ENCODE measurements around the gene MYLK2.
"Not testable (repeated sequence)": the region's sequence is repeated elsewhere in the genome, so short reads cannot be mapped to it uniquely, and the experiment has no call there.

The MYLK2 gene

DNA sequence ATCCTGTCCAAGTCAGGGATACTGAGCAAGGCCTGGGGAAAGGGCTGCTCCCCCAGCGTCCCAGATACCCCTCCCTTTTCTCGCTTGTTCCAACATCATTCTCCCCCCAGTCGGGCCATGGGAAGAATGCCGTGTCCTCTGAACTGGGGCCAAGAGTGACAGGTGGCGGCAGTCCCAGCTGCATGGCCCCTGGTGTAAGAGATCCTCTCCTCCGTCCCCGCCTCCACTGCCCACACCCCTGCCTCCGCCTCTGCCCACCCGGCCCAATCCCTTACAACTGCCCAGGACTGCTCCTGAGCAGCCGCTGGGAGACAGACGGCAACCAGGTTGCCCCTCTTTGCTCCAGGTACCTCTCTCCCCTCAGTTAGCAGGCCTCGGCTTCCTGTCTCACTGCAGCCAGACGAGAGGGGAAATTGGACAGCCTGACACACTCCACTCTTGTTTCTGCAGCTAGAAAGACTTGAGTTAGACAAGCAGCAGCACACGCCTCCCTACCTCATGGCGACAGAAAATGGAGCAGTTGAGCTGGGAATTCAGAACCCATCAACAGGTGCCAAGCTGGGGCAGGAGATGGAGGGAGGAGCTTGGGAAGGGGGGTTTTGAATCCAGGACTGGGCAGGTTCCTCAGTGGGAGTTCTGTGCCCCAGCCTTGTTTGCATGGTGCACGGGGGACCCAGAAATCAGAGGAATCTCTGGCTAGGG is at the start of gene MYLK2:
Gene MYLK2 (plus strand): TSS at position 274 of the 702 bp plus-strand sequence. CDS start 225 bp downstream, at position 499.
- DNase-seq, result peak; percentile 53

DNA sequence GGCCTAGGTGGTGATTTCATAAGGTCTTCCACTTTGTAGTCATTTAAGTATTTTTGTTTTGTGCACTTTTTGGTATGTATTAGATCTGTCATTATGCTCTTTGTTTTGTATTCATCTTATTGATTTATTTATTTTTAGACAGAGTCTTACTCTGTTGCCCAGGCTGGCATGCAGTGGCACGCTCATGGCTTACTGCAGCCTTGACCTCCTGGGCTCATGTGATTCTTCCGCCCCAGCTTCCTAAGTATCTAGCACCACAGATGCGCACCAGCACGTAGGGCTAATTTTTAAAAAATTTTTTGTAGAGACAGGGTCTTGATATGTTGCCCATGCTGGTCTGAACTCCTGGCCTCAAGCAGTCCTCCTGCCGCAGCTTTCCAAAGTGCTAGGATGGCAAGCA is 49.5 kb upstream of the MYLK2 start:
- DNase-seq, result no peak

DNA sequence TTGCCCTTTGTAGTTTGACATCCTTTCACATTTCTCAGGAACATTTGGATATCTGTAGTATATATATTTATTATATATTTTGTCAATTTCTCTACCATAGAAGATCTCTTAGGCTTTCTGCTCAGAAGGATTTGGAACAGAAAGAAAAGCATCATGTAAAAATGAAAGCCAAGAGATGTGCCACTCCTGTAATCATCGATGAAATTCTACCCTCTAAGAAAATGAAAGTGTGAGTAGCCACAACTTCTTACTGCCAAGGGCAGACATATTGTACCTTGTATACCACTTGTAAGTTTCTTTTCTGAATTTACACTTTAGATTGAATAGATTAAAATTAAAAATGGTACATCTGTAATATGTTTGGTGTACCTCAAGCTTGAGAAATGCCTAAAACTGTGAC is 48.9 kb upstream of the MYLK2 start:
- no peak for DNase-seq

DNA sequence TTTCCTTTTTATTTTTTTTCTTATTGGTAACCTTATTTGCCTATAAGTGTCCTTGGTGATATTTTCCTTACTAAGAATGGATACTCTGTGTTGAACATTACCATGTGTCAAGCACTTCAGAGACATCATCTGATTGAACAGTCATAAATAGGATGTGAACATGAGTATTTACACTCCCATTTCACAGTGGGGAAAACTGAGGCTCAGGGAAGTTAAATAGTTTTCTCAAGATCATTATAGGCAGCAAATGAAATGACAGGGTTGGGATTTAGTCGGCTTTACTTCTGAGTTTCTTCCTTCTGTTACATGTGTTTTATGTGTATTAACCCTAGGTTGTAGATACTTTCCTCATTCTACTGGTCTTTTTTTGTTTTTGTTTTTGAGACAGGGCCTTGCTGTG is 44.7 kb upstream of the MYLK2 start:
- DNase-seq, result no peak

DNA sequence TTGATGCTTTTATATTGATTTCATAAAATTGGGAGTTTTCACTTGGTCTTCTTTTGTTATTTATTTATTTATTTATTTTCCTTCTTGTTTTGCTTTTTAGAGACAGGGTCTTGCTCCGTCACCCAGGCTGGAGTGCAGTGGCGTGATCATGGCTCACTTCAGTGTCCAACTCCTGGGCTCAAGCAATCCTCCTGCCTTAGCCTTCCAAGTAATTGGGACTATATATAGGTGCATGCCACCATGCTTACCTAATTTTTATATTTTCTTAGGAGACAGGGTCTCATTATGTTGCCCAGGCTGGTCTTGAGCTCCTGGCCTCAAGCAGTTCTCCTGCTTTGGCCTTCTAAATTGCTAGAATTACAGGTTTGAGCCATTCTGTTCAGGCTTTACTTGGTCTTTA is 38.3 kb upstream of the MYLK2 start:
- DNase-seq, result no peak

DNA sequence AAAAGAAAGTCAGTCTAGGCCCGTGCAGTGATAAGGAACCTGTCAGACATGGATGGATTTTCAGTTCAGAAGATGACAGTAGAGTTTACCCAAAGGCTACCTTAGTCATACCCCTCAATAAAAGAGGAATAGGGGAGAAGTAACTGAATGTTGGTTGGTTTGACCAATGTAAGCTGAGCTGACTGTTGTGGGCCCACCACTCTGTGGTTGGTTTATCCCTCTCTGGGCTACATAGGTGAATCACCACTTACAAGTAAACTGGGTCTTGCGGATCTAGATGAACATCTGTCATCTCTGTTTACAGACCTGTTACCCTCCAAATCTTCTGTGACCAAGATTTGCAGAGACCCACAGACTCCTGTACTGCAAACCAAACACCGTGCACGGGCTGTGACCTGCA is 37.2 kb upstream of the MYLK2 start:
- DNase-seq, result no peak

DNA sequence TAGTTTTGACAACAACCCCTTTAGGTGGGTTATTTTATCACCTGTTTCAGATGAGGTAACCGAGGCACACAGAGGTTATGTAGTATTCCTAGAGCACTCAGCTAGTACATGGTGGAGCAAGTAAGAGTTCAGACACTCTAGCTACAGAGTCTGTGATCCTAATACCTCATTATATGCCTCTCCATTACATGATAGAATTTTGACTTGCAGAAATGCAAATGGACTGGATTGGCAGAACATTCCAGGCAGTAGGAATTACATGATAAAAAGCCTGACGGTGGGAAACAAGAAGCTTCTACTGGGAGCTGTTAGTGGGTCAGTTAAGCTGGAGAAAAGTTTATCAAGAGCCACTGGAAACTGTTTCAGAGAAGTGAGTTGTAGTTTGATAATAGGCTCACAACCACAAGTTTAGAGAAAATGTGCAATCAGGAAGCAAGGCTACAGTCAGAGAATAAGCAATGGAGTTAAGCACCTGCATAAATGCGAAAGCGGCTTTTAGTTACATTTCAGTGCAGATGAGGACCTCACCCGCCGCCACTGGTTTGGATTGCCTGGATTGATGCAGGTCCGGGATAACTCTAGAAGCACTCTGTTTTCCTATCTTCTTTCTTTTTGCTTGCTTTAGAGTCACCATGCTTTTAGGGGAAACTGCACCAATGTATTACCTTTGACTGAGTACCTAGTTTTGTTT is 34.7 kb upstream of the MYLK2 start:
- DNase-seq, result no peak

DNA sequence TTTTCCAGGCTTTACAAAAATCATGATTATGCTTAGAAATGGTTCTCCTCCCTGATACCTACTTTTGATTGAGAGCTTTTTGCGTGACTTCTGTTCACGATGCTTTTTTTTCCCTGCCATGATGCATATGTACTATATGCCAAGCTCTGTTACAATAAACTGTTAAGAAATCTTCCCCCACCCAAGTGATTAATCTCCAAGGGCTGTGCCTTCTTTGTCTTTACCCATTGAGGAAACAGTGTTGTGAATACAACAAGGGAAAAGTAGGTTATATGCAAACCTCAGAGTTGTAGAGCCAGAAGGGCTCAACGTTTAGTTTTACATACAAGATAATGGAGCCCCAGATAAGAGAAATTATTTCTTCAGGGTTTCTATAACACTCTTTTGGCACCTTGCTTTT is 34.1 kb upstream of the MYLK2 start:
- DNase-seq, result no peak

DNA sequence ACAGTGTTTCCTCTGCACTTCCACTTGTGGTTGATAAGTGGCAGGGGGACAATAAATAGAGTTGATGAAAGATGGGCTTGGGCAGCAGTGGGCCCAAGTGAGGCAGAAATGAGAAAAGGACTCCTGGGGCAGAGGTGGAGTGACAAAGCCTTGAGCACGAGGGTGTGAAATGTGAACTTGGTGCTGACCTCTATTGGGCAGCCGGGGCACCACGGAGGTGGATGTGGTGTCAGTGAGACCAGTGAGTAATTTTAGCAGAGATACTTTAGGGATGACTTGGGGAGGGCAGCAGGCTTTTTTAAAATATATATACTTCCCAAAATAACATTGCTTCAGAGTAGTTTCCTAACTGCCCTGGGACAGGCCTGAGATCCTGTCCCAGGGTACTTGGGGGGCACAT is 30.6 kb upstream of the MYLK2 start:
- DNase-seq, result no peak

DNA sequence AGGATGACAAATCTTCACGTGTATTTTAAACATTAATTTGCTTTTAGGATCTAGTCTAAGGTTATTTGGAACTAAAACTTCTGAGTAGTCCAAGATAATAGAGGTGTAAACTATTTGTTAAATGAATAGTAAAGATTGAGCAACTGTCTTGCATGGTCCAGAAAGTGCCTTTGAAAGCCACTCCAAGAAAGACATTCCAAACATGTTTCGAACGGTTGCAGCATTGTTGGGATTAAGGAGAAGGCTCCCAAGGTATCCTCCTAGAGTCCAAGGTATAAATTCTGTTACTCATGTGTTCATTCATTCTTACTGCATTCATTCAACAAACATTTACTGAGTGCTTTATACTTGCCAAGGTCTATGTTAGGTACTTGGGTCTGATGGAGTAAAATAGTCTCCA is 28.8 kb upstream of the MYLK2 start:
- no peak for DNase-seq

DNA sequence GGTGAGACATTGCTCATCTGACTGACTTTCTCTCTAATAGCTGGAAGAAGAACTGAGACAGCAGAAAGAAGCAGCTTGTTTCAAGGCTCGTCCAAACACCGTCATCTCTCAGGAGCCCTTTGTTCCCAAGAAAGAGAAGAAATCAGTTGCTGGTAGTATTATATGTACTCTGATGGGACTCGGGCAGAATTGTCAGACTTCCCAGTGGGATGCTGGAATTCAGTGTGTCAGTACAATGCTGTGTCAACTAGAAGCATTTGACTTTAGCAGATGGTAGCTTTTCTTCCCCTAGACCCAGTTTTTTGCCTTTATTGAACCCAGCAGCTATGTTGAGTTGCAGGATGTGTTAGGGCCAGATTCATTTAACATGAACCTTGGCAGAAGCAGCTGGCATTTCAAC is 21.8 kb upstream of the MYLK2 start:
- DNase-seq, result no peak

DNA sequence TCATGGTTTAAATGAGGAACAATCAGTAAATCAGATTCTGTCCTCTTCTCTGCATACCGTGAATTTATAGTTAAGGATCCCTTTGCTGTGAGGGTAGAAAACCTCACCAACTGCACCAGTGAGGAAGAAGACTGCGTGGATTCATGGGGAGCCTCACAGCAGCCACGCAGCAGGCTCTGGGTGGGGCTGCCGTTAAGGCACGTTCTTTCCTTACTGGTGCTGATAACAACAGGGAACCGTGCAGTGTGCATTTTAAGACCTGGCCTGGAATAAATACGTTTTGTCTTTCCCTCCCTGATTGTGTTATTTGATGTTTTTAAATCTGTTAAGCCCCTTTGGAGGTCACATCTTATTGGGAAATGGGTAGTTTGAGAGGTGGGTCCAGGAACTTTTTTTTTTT is 17.6 kb upstream of the MYLK2 start:
- no peak for DNase-seq

DNA sequence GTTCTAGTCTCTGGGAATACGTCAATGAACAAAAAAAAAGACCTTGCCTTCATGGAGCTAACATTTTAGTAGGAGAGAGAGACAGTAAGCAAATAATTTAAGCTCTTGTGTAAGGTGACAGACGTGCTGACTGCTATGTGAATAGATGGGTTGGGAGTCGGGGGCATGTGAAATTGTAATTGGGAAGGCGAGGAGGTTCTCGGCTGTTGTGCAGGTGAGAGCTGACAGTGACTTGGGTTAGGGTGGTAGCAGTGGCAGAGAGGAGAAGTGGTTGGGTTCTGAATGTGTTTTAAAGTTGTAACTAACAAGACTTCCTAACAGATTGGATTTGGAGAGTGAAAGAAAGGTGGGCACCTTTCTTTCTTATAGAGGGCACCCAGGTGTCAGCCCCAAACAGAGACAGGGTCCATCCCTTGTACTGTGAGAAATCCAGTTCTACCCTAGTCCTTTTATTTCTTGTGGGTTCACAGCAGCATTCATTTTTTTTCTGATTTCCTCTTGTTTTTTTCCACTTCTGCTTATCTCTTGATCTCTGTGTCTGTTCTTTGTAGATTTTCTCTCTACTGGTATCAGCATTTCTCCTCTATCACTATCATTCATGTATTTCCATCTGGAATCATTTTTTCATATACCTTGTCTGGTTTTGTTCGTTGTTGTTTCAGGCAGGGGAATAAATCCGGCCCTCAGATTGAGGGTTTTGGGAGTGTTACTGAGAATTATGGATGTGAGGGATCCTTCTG is 15.4 kb upstream of the MYLK2 start:
- DNase-seq, result no peak

DNA sequence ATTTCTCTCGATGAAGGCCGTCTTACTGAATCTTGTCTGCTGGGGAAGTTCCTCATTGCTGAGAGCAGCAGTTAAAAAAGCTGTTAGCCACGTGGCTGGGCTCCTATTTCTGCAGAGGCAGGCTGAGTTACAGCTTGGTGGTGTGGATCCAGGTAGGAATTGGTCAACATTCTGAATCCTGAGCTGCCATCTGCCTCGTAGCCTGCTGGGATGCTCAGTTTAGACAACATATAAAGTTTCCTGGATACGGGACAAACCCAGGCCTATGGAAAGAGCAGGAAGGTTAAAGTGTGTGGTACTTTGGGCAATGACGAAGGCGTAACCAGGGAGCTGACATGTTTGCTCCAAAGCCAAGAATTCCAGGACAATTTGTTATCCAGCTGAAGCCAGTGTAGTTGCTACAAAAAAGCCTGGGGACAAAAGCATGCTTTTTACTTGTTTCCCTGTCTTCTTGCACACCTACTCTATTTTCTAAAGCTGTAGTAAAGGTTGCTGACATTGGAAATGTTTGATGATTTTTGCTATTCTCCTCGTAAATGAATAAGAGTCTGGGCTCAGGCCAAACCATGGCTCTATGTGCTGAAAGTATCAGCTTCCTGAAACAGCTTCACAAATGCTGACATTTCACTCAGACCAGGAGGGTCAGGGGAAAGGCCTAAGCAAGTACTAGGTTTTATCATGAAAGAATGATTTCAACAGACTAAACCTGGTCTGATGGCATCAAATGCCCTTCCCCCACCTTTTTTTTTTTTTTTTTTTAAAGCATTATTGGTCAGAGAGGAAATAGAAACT is 12.4 kb upstream of the MYLK2 start:
- DNase-seq, result no peak

DNA sequence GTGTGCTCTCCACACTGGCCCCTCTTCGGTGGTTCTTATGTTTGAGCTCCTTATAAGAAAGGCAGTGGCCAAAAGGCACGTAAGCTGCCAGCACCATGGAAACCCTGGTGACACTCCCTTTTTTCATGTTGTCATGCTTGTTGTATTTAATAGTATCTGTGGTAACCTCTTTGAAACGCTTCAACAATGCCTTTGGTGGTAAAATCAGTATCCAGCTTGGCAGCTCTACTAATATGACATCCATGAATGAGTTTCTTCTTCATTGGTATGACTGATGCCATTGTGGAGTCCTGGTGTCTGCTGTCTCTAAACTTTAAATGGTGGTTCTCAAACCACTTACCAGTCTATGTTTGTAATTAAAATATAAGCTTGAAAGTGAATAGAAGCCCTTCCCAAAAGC is 10.7 kb upstream of the MYLK2 start:
- DNase-seq, result no peak

DNA sequence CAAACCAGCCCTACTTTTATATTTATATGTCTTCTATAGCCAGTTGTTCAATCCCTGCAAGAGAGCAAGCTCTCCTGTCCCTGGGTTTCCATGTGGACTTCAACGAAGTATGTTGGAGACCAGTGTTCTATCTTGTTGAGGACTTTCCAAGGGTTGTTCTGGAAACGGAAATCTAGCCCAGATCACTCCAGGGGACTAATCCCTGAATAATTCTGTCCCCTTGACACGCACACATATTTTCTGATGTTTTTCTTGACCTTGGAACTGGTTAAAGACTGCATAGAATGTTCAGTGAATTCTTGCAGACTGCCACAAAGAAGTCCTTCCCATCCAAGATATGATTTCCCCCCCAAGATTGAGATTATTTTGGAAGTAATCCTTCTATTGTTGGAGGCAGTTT is 9.5 kb upstream of the MYLK2 start:
- DNase-seq, result no peak

DNA sequence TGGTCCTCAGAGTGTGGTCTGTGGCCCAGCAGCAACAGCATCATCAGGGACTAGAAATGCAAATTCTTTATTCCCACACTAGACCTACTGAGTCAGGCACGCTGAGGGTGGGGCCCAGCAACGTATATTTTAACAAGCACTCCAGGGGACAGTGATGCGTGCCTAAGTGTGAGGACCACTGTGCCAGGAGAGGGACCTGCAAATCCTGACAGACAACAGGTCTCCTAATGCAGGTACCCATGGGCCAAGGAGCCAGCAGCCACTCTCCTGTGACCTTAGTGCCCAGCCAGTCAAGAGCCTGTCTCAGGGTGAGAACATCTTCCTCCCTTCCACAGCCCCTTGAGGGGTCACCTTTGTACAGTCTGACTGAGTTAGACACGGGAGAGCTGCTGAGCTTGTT is 8.0 kb upstream of the MYLK2 start:
- DNase-seq, result no peak

DNA sequence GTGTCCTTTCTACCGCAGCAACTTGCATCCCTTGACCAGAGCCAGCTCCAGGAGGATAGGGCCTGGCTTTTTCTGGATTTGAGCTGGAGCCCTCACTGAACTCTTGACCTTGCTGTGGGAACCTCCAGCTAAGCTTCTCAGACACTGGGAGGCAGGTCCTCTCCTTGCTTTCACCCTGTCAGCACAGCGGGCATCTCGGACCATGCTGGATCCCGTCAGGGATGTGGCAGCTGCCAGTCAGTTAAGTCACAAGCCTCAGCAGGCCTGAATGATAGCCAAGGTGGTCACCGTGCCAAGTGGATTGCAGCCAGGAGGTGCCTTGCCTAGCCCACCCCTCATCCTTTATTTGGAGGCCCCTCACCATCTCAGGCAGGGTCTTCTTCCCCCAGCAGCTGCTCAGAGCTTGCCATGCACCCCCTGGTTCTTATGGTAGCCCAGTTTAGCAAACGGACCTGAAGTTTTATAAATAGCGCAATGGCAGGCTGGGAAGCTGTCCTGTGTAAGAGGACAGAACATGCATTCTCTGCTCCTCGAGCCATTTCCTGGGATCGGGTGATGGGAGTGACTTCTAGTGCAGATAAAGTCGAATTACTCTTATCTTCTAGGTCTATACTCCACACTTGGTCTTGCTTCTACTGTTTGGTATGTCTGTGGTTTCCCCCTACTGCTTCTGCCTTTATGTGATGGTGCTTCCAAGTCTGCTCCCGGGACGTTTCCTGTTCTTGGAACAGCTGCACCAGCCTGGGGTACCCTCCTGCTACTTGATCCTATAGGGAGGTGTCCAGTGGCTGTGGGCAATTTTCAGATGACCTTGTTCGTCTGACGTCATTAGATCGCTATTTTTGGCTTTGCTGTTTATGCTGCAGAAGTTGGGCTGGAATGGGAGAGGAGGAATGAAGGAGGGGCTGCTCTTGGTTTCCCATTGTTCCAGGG is 7.1 kb upstream of the MYLK2 start:
- no peak for DNase-seq

DNA sequence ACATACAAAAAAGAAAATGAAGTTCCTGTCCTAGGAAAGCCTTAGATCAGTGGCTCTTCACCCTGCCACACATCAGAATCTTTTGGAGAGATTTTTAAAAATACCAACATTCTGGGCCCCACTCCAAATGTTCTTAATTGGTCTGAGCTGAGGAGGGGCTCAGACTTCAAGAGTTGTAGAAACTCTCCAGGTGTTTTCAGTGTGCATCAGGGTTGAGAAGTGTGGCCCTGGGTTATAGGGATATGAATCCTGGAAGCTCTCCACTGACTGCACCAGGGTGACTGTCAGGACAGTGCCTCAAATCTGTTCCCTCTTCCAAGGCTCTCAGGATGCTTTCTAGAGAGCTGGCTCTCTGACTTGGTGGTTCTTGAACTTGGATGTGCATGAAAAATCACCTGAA is 5.5 kb upstream of the MYLK2 start:
- no peak for DNase-seq

DNA sequence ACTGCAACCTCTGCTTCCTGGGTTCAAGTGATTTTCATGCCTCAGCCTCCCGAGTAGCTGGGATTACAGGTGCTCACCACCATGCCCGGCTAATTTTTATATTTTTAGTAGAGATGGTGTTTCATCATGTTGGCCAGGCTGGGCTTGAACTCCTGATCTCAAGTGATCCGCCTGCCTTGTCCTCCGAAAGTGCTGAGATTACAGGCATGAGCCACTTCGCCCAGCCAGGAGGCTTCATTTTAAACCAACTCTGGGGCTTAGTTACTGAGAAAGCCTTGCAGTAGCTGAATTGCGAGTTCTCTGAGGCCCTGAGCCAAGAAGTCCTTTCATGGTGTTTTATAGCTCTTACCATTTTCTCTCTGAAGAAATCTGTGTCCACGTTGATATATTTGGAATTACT is 5.0 kb upstream of the MYLK2 start:
- not testable (repeated sequence) for DNase-seq

DNA sequence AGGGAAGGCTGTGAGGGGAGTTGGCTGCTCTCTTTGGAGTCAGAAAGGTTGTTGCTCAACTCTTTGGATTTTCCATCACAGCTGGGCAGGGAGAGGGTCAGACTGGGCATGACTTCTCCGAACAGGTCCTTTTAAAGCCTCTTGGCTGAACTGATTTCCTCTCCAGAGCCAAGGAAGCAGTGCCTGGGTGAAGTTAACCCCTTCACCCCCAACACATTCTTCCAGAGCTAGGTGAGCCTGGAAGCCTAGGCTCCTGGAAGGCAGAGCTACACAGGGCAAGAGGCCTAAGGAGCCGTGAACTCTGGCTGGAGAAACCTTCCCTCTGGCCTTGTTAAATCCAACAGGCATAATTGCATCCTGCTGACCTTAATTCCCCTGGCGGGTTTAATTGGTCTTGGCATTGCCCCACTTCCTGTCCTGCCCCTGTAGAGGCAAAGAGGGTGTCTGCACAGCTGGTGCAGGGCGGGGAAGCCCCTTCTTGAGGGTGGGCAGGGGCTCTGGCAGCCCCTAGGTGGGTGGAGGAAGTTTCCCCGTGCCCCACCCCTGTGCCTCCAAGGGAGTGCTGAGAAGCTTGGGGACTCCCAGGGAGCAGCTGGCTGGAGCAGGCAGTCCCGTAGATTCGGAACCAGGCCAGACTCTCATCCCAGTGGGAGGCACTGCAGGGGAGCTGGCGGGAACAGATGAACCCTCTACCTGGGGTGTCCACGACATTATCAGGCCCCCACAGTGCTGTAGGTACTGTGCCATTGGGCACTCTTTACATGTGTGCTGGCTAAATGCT is 3.6 kb upstream of the MYLK2 start:
- no peak for DNase-seq

Measured in NCI-H2029 treated with DMSO at 0.1 percent for 48 hours (cell line).